H1 (cell line): ENCODE data around the gene FYB2. TPM values are rescaled to one million over a fixed set of nuclear protein-coding genes. Genes with fewer than 3 reads are reported as not detected.

ENCODE experiments used
- CTCF ChIA-PET: fragments of 300-600 bp; sonication (Branson Sonifier 250); formaldehyde crosslinking; loops from one replicate; lab custom pipeline; 2021; ENCODE audit not compliant: partially characterized antibody; lab: Charles Lee
- POLR2A ChIA-PET: fragments of 300-600 bp; sonication (Branson Sonifier 250); formaldehyde crosslinking; loops from one replicate; lab custom pipeline; 2021; ENCODE audit warnings: inconsistent platforms; ENCODE audit not compliant: partially characterized antibody; lab: Charles Lee
- DNase-seq, 2 experiments: peaks; one replicate each; pipeline versions ENCODE4 v3.0.0 to v3.0.0-alpha.2; 2010 to 2022; ENCODE audit warnings: low spot score in 2 of 2, low read depth in 1 of 2, mixed read lengths in 1 of 2
- FAIRE-seq: peaks from 2 replicates; lab custom pipeline; 2011; peaks lifted over from hg19 to GRCh38; lab: Jason Lieb, UNC
- H2AFZ ChIP-seq: 2 replicates; pipeline ENCODE4 v1.8.1; 2012; ENCODE audit warnings: low read length, inconsistent platforms
- H2AK5ac ChIP-seq: 2 replicates; pipeline ENCODE4 v1.6.1; 2013; ENCODE audit warnings: low read depth, low read length
- H2BK120ac ChIP-seq: replicated peaks from 2 replicates; pipeline ENCODE3; 2013; ENCODE audit warnings: low read depth, low read length, inconsistent platforms
- H2BK12ac ChIP-seq: 2 replicates; pipeline ENCODE4 v1.6.1; 2013; ENCODE audit warnings: low read depth, low read length
- H2BK15ac ChIP-seq: 2 replicates; pipeline ENCODE4 v1.6.1; 2013; ENCODE audit warnings: low read length
- H2BK20ac ChIP-seq: 2 replicates; pipeline ENCODE4 v1.6.1; 2013; ENCODE audit warnings: low read length
- H2BK5ac ChIP-seq: 2 replicates; pipeline ENCODE4 v1.6.1; 2013; ENCODE audit warnings: low read depth, low read length
- H3K14ac ChIP-seq: 2 replicates; pipeline ENCODE4 v1.6.1; 2013; ENCODE audit warnings: inconsistent platforms; ENCODE audit not compliant: insufficient read length
- H3K18ac ChIP-seq: 2 replicates; pipeline ENCODE4 v1.6.1; 2013; ENCODE audit warnings: low read length; ENCODE audit errors: extremely low read depth
- H3K23ac ChIP-seq: 2 replicates; pipeline ENCODE4 v1.6.1; 2013; ENCODE audit warnings: inconsistent platforms; ENCODE audit not compliant: insufficient read length
- H3K23me2 ChIP-seq: 2 replicates; pipeline ENCODE4 v1.6.1; 2013; ENCODE audit warnings: low read depth, low read length
- H3K27ac ChIP-seq: 2 replicates; pipeline ENCODE4 v1.6.1; 2011; ENCODE audit warnings: low read depth, low read length, inconsistent platforms
- H3K27me3 ChIP-seq, 4 experiments: replicated peaks in 1 of 4; 1 replicate in 1 of 4; 2 replicates in 3 of 4; pipeline versions ENCODE4 v1.6.1 to v1.8.1; 2011 to 2013; ENCODE audit warnings: low read length in 3 of 4, mild to moderate bottlenecking in 3 of 4, inconsistent platforms in 2 of 4, mixed read lengths in 2 of 4, moderate library complexity in 1 of 4; ENCODE audit not compliant: control insufficient read depth in 3 of 4, insufficient read depth in 3 of 4; ENCODE audit errors: extremely low read depth in 1 of 4
- H3K36me3 ChIP-seq, 4 experiments: 2 replicates each; pipeline versions ENCODE4 v1.6.1 to v1.8.1; 2011 to 2013; ENCODE audit warnings: mild to moderate bottlenecking in 4 of 4, low read length in 3 of 4, moderate library complexity in 2 of 4, control low read depth in 1 of 4, inconsistent platforms in 1 of 4; ENCODE audit not compliant: insufficient read depth in 4 of 4, control insufficient read depth in 2 of 4
- H3K4ac ChIP-seq: replicated peaks from 2 replicates; pipeline ENCODE3; 2013; ENCODE audit warnings: low read length, low read depth, mixed read lengths, inconsistent platforms; ENCODE audit not compliant: insufficient read length
- H3K4me1 ChIP-seq, 4 experiments: replicated peaks in 1 of 4; 1 replicate in 1 of 4; 2 replicates in 3 of 4; pipeline versions ENCODE4 v1.6.1 to v1.8.1; 2011 to 2013; ENCODE audit warnings: low read length in 3 of 4, inconsistent platforms in 2 of 4, mixed read lengths in 1 of 4; ENCODE audit not compliant: insufficient read depth in 4 of 4, control insufficient read depth in 3 of 4
- H3K4me2 ChIP-seq, 2 experiments: 2 replicates each; pipeline versions ENCODE4 v1.6.1 to v1.8.1; 2011 to 2013; ENCODE audit warnings: low read depth in 2 of 2, low read length in 2 of 2, control low read depth in 1 of 2, inconsistent platforms in 1 of 2, mild to moderate bottlenecking in 1 of 2; ENCODE audit not compliant: insufficient read depth in 1 of 2
- H3K4me3 ChIP-seq, 4 experiments: fragments of 200-600, 300-600 bp in 1 of 4; sonication (generic), shearing (Covaris generic), sonication (Bioruptor Twin) in 1 of 4; 2 replicates each; pipeline versions ENCODE4 v1.5.1 to v1.8.1; 2011 to 2016; ENCODE audit warnings: low read length in 4 of 4, low read depth in 3 of 4, control low read depth in 2 of 4, inconsistent platforms in 2 of 4, mild to moderate bottlenecking in 2 of 4, mixed read lengths in 1 of 4, moderate library complexity in 1 of 4; ENCODE audit not compliant: insufficient read depth in 2 of 4; ENCODE audit errors: extremely low read depth in 1 of 4
- H3K56ac ChIP-seq: replicated peaks from 2 replicates; pipeline ENCODE3; 2013; ENCODE audit warnings: low read depth, mild to moderate bottlenecking, mixed read lengths, low read length, inconsistent platforms; ENCODE audit not compliant: insufficient read length
- H3K79me1 ChIP-seq: 2 replicates; pipeline ENCODE4 v1.6.1; 2013; ENCODE audit warnings: low read depth, low read length, control low read depth
- H3K79me2 ChIP-seq, 2 experiments: 2 replicates each; pipeline versions ENCODE4 v1.6.1 to v1.8.1; 2012 to 2013; ENCODE audit warnings: low read length in 2 of 2, mild to moderate bottlenecking in 2 of 2, inconsistent platforms in 1 of 2; ENCODE audit not compliant: insufficient read depth in 2 of 2, control insufficient read depth in 1 of 2
- H3K9ac ChIP-seq, 4 experiments: replicated peaks in 1 of 4; 1 replicate in 1 of 4; 2 replicates in 3 of 4; pipeline versions ENCODE4 v1.6.1 to v1.8.1; 2011 to 2013; ENCODE audit warnings: low read depth in 3 of 4, low read length in 3 of 4, control low read depth in 2 of 4, mild to moderate bottlenecking in 2 of 4, moderate library complexity in 2 of 4, inconsistent platforms in 1 of 4; ENCODE audit errors: extremely low read depth in 1 of 4
- H3K9me3 ChIP-seq, 2 experiments: 2 replicates each; pipeline versions ENCODE4 v1.6.1 to v1.8.1; 2012 to 2013; ENCODE audit warnings: mild to moderate bottlenecking in 2 of 2, moderate library complexity in 2 of 2, control low read depth in 1 of 2, inconsistent platforms in 1 of 2, low read depth in 1 of 2, low read length in 1 of 2, mixed read lengths in 1 of 2; ENCODE audit not compliant: insufficient read depth in 2 of 2
- H4K20me1 ChIP-seq, 2 experiments: replicated peaks in 1 of 2; 2 replicates each; pipeline versions ENCODE3 to v1.8.1; 2011 to 2013; ENCODE audit warnings: inconsistent platforms in 2 of 2, low read length in 2 of 2, mild to moderate bottlenecking in 1 of 2; ENCODE audit not compliant: insufficient read depth in 2 of 2, control insufficient read depth in 1 of 2
- H4K5ac ChIP-seq: 2 replicates; pipeline ENCODE4 v1.6.1; 2013; ENCODE audit warnings: low read length, low read depth, mixed read lengths, inconsistent platforms; ENCODE audit not compliant: insufficient read length
- H4K8ac ChIP-seq: 2 replicates; pipeline ENCODE4 v1.8.0; 2013; ENCODE audit warnings: mild to moderate bottlenecking, moderate library complexity, low read length, inconsistent platforms; ENCODE audit not compliant: insufficient read depth; ENCODE audit errors: extremely low read depth
- H4K91ac ChIP-seq: replicated peaks from 2 replicates; pipeline ENCODE3; 2013; ENCODE audit warnings: low read length, mixed read lengths, inconsistent platforms; ENCODE audit not compliant: insufficient read length
- BACH1 ChIP-seq: IDR thresholded peaks from 2 replicates; pipeline ENCODE4 v1.6.1; 2012; ENCODE audit warnings: low read length, improper control_type of control experiment
- JUND ChIP-seq: IDR thresholded peaks from 2 replicates; pipeline ENCODE4 v1.6.1; 2011; ENCODE audit warnings: mild to moderate bottlenecking, improper control_type of control experiment, low read length
- MAFK ChIP-seq: IDR thresholded peaks from 2 replicates; pipeline ENCODE4 v1.6.1; 2012; ENCODE audit warnings: low read depth, mild to moderate bottlenecking, improper control_type of control experiment, low read length
- POLR2A ChIP-seq, 2 experiments: IDR thresholded peaks; 1 replicate in 1 of 2; 2 replicates in 1 of 2; pipeline ENCODE4 v1.6.1; 2011; ENCODE audit warnings: low read depth in 2 of 2, low read length in 2 of 2, mild to moderate bottlenecking in 2 of 2; ENCODE audit errors: control extremely low read depth in 1 of 2
- WGBS, 2 experiments: shearing (Covaris generic) in 1 of 2; methylation state at CpG; one replicate each; pipeline versions ENCODE4 v1.1.6 to v1.1.7; 2013 to 2015; ENCODE audit warnings: low lambda C conversion rate in 2 of 2, mixed read lengths in 2 of 2, inconsistent platforms in 1 of 2, low coverage in 1 of 2, missing lambda C conversion rate in 1 of 2; ENCODE audit not compliant: insufficient replicate concordance in 2 of 2, insufficient coverage in 1 of 2, insufficient read length in 1 of 2; ENCODE audit errors: extremely low coverage in 1 of 2, missing lambda C conversion rate in 1 of 2; 5-methylcytosine and 5-hydroxymethylcytosine counted together
- polyA plus RNA-seq, 7 experiments: library from polyadenylated mRNA; depleted of rRNA in 3 of 7; stranded (reverse) in 5 of 7; unstranded in 2 of 7; fragments of >200 nt in 5 of 7; fragments of 200-250 nt in 2 of 7; gene quantifications; 1 replicate in 5 of 7; 2 replicates in 1 of 7; 4 replicates in 1 of 7; pipeline versions ENCODE4 v1.2.1 to v1.2.3, GENCODE V29; 2011 to 2013; ENCODE audit warnings: missing spikeins in 2 of 7, mixed read lengths in 2 of 7
- total RNA-seq: library from RNA; stranded (reverse); fragmentation: NEBNext Ultra II Directional; extraction: Animal tissue kit (Norgen Biotek cat#: 25700); gene quantifications from 2 replicates; pipeline ENCODE4 v1.2.1, GENCODE V29; 2021

Gene FYB2
- total and polyA plus RNA-seq, 2 of the 8 experiments (the other 6 are each of a cell fraction or from before 2014, with no cell fraction given), result 0.11 to 0.17 TPM

DNA sequence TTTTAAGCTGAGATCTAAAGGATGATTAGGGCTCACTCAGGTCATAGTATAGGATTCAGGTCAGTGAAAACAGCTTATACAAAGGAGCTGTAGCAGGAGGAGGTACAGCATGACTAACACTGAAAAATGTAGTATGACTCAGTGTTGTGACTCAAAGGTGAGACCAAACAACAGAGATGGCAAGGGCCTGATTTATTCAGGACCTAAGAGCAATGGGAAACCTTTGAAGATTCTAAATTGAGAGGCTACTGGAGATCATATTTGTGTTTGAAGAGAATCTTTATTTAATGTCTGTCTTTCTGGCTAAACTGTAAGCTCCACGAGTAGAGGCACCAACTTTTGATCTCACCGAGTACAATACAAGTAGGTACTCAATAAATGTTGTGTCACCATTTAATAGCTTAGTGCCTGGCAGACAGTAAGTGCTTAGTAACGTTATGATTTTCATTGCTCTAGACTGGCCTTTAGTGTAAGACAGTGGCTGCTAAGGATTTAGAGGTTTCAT is 130.6 kb downstream of the FYB2 start:
- Histone ChIP-seq H3K79me1 (no peaks in the 10 kb centered on the region), H2BK12ac (no peak overlapping the region), H3K79me2 (no peaks in the 10 kb centered on the region), H4K91ac (no peak overlapping the region), H3K4me3 (no peak overlapping the region), H3K9me3 (no peaks in the 10 kb centered on the region), H2AK5ac (no peak overlapping the region), H3K9ac (no peak overlapping the region), H3K23me2 (no peaks in the 10 kb centered on the region), H3K14ac (no peak overlapping the region), H3K4ac (no peak overlapping the region), H2BK120ac (no peak overlapping the region), H2BK20ac (no peak overlapping the region), H3K4me2 (no peak overlapping the region), H3K18ac (no peak overlapping the region), H2BK15ac (no peak overlapping the region), H3K56ac (no peak overlapping the region), H3K27ac (no peak overlapping the region), H4K8ac (no peak overlapping the region), H4K20me1 (no peaks in the 10 kb centered on the region), H3K27me3 (no peaks in the 10 kb centered on the region), H3K36me3 (no peaks in the 10 kb centered on the region), H3K23ac (no peak overlapping the region), H2AFZ (no peak overlapping the region)
- ChIA-PET CTCF (interaction anchor here (1.0 to 1.1 kb wide), 3 partner anchors 22 to 962 kb away, joined by 3 to 4 read pairs (median 3); no protein-coding TSS in a partner anchor), POLR2A (interaction anchor here (0.5 kb wide), 1 partner anchor 12 kb away, joined by 3 read pairs; no protein-coding TSS in a partner anchor)
- DNase-seq, result no peak
- TF ChIP-seq BACH1 (peak; percentile 38; the same call in 1 of the 2 replicates), POLR2A (IDR thresholded peaks at IDR 0.05; ENCODE audit: control extremely low read depth in 1 of 2, low read depth in 2 of 2, low read length in 2 of 2) (no peak), JUND (peak; percentile 81), MAFK (peak; percentile 12; the same call in 1 of the 2 replicates)
- TF ChIP-seq, all 59 proteins: peak for 3
- no peak overlapping the region for H2BK5ac ChIP-seq
- no peak overlapping the region for H4K5ac ChIP-seq
- WGBS, 2 experiments, result 86% methylated on average over 3 of the region's 3 CpGs; no CpG with 5 or more reads in 1 of the 2 experiments
- H3K4me1 ChIP-seq, result peaks cover 0 to 4% (median 2%) of the 10 kb centered on the region in 4 experiments; a peak in 3 of 7 replicates
- peak; percentile 77 for FAIRE-seq
